PC-3 (cell line): ENCODE data around the gene DUSP5.

Source experiments
- EZH2 ChIP-seq: fragments of 300-600 bp; sonication (generic); IDR thresholded peaks from one replicate; pipeline ENCODE4 v1.6.1; 2017; ENCODE audit warnings: antibody characterized with exemption, mild to moderate bottlenecking, low read length; ENCODE audit not compliant: unreplicated experiment
- TF ChIP-seq, protein P1 (sequence below): fragments of 300-600 bp; sonication (generic); conservative IDR thresholded peaks from 2 replicates; pipeline ENCODE4 v1.5.1; 2017; ENCODE audit warnings: antibody characterized with exemption, low read depth, mild to moderate bottlenecking, low read length

DNA sequence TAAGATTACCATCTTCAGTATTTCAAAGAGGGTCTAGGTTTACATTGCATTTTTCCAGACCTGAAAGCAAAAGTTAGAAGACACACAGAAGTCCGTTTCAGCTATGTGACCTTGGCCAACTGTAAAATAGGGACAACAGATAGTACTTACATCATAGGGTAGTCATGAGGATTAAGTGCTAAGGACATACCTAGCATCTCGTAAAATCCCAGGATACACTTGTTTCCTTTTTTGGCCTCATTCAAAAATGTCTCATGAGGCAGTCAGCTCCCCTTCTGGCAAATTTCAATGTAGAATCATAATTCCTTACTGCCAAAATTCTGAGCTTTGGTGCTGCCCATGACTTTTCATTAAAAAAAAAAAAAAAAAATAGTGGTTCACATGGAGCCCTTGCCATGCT is 6.4 kb upstream of the DUSP5 start:
- TF ChIP-seq, protein P1, sequence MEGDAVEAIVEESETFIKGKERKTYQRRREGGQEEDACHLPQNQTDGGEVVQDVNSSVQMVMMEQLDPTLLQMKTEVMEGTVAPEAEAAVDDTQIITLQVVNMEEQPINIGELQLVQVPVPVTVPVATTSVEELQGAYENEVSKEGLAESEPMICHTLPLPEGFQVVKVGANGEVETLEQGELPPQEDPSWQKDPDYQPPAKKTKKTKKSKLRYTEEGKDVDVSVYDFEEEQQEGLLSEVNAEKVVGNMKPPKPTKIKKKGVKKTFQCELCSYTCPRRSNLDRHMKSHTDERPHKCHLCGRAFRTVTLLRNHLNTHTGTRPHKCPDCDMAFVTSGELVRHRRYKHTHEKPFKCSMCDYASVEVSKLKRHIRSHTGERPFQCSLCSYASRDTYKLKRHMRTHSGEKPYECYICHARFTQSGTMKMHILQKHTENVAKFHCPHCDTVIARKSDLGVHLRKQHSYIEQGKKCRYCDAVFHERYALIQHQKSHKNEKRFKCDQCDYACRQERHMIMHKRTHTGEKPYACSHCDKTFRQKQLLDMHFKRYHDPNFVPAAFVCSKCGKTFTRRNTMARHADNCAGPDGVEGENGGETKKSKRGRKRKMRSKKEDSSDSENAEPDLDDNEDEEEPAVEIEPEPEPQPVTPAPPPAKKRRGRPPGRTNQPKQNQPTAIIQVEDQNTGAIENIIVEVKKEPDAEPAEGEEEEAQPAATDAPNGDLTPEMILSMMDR, result no peak
- TF ChIP-seq EZH2, result no peak
